22Rv1 (cell line): ENCODE data around the gene MGAT3.

Experiments
- H3K27ac ChIP-seq: fragments of 450-650 bp; 2 replicates; pipeline ENCODE4 v1.5.1; 2017
- CTCF ChIP-seq: fragments of 450-650 bp; IDR thresholded peaks from 2 replicates; pipeline ENCODE4 v1.5.1; 2017; ENCODE audit warnings: mild to moderate bottlenecking
- ZFX ChIP-seq: fragments of 450-650 bp; IDR thresholded peaks from 2 replicates; pipeline ENCODE4 v1.6.1; 2017; ENCODE audit warnings: antibody characterized with exemption, borderline replicate concordance

The MGAT3 gene

GRCh38 chr22:39444937-39445465 is 11.8 kb upstream of the MGAT3 start:
- no peak for TF ChIP-seq ZFX
- no peak for TF ChIP-seq CTCF
- H3K27ac ChIP-seq = no peak overlapping the region

- H3K27ac ChIP-seq = no peak overlapping the region
- no peak for TF ChIP-seq ZFX
- TF ChIP-seq CTCF = no peak
Observed at GRCh38 chr22:39445678-39446077, 11.1 kb upstream of the MGAT3 start.

GRCh38 chr22:39446239-39446721 is 10.5 kb upstream of the MGAT3 start:
- TF ChIP-seq ZFX = no peak
- no peak for TF ChIP-seq CTCF
- H3K27ac ChIP-seq = no peak overlapping the region

GRCh38 chr22:39448205-39449054 is 8.4 kb upstream of the MGAT3 start:
- TF ChIP-seq ZFX (no peak), CTCF (no peak)
- H3K27ac ChIP-seq = no peak overlapping the region

- no peak overlapping the region for H3K27ac ChIP-seq
- no peak for TF ChIP-seq ZFX
- TF ChIP-seq CTCF = no peak
Observed at GRCh38 chr22:39449708-39450107, 7.1 kb upstream of the MGAT3 start.

- H3K27ac ChIP-seq = no peak overlapping the region
- TF ChIP-seq ZFX (no peak), CTCF (no peak)
Observed at GRCh38 chr22:39450258-39450955, 6.4 kb upstream of the MGAT3 start.

GRCh38 chr22:39452740-39453040 is 4.1 kb upstream of the MGAT3 start:
- no peak overlapping the region for H3K27ac ChIP-seq
- TF ChIP-seq CTCF = no peak
- no peak for TF ChIP-seq ZFX
